H1 (cell line): Measurements from ENCODE around the gene CTNNA3. TPM values are rescaled to one million over a fixed set of nuclear protein-coding genes. Genes with fewer than 3 reads are reported as not detected.

ENCODE experiments used
- CTCF ChIA-PET: fragments of 300-600 bp; sonication (Branson Sonifier 250); formaldehyde crosslinking; loops from one replicate; lab custom pipeline; 2021; ENCODE audit not compliant: partially characterized antibody; lab: Charles Lee
- POLR2A ChIA-PET: fragments of 300-600 bp; sonication (Branson Sonifier 250); formaldehyde crosslinking; loops from one replicate; lab custom pipeline; 2021; ENCODE audit warnings: inconsistent platforms; ENCODE audit not compliant: partially characterized antibody; lab: Charles Lee
- DNase-seq, 2 experiments: peaks; one replicate each; pipeline versions ENCODE4 v3.0.0 to v3.0.0-alpha.2; 2010 to 2022; ENCODE audit warnings: low spot score in 2 of 2, low read depth in 1 of 2, mixed read lengths in 1 of 2
- FAIRE-seq: peaks from 2 replicates; lab custom pipeline; 2011; peaks lifted over from hg19 to GRCh38; lab: Jason Lieb, UNC
- H2AFZ ChIP-seq: 2 replicates; pipeline ENCODE4 v1.8.1; 2012; ENCODE audit warnings: low read length, inconsistent platforms
- H2AK5ac ChIP-seq: 2 replicates; pipeline ENCODE4 v1.6.1; 2013; ENCODE audit warnings: low read depth, low read length
- H2BK120ac ChIP-seq: replicated peaks from 2 replicates; pipeline ENCODE3; 2013; ENCODE audit warnings: low read depth, low read length, inconsistent platforms
- H2BK12ac ChIP-seq: 2 replicates; pipeline ENCODE4 v1.6.1; 2013; ENCODE audit warnings: low read depth, low read length
- H2BK15ac ChIP-seq: 2 replicates; pipeline ENCODE4 v1.6.1; 2013; ENCODE audit warnings: low read length
- H2BK20ac ChIP-seq: 2 replicates; pipeline ENCODE4 v1.6.1; 2013; ENCODE audit warnings: low read length
- H2BK5ac ChIP-seq: 2 replicates; pipeline ENCODE4 v1.6.1; 2013; ENCODE audit warnings: low read depth, low read length
- H3K14ac ChIP-seq: 2 replicates; pipeline ENCODE4 v1.6.1; 2013; ENCODE audit warnings: inconsistent platforms; ENCODE audit not compliant: insufficient read length
- H3K18ac ChIP-seq: 2 replicates; pipeline ENCODE4 v1.6.1; 2013; ENCODE audit warnings: low read length; ENCODE audit errors: extremely low read depth
- H3K23ac ChIP-seq: 2 replicates; pipeline ENCODE4 v1.6.1; 2013; ENCODE audit warnings: inconsistent platforms; ENCODE audit not compliant: insufficient read length
- H3K23me2 ChIP-seq: 2 replicates; pipeline ENCODE4 v1.6.1; 2013; ENCODE audit warnings: low read depth, low read length
- H3K27ac ChIP-seq: 2 replicates; pipeline ENCODE4 v1.6.1; 2011; ENCODE audit warnings: low read depth, low read length, inconsistent platforms
- H3K27me3 ChIP-seq, 4 experiments: replicated peaks in 1 of 4; 1 replicate in 1 of 4; 2 replicates in 3 of 4; pipeline versions ENCODE4 v1.6.1 to v1.8.1; 2011 to 2013; ENCODE audit warnings: low read length in 3 of 4, mild to moderate bottlenecking in 3 of 4, inconsistent platforms in 2 of 4, mixed read lengths in 2 of 4, moderate library complexity in 1 of 4; ENCODE audit not compliant: control insufficient read depth in 3 of 4, insufficient read depth in 3 of 4; ENCODE audit errors: extremely low read depth in 1 of 4
- H3K36me3 ChIP-seq, 4 experiments: 2 replicates each; pipeline versions ENCODE4 v1.6.1 to v1.8.1; 2011 to 2013; ENCODE audit warnings: mild to moderate bottlenecking in 4 of 4, low read length in 3 of 4, moderate library complexity in 2 of 4, control low read depth in 1 of 4, inconsistent platforms in 1 of 4; ENCODE audit not compliant: insufficient read depth in 4 of 4, control insufficient read depth in 2 of 4
- H3K4ac ChIP-seq: replicated peaks from 2 replicates; pipeline ENCODE3; 2013; ENCODE audit warnings: low read length, low read depth, mixed read lengths, inconsistent platforms; ENCODE audit not compliant: insufficient read length
- H3K4me1 ChIP-seq, 4 experiments: replicated peaks in 1 of 4; 1 replicate in 1 of 4; 2 replicates in 3 of 4; pipeline versions ENCODE4 v1.6.1 to v1.8.1; 2011 to 2013; ENCODE audit warnings: low read length in 3 of 4, inconsistent platforms in 2 of 4, mixed read lengths in 1 of 4; ENCODE audit not compliant: insufficient read depth in 4 of 4, control insufficient read depth in 3 of 4
- H3K4me2 ChIP-seq, 2 experiments: 2 replicates each; pipeline versions ENCODE4 v1.6.1 to v1.8.1; 2011 to 2013; ENCODE audit warnings: low read depth in 2 of 2, low read length in 2 of 2, control low read depth in 1 of 2, inconsistent platforms in 1 of 2, mild to moderate bottlenecking in 1 of 2; ENCODE audit not compliant: insufficient read depth in 1 of 2
- H3K4me3 ChIP-seq, 4 experiments: fragments of 200-600, 300-600 bp in 1 of 4; sonication (generic), shearing (Covaris generic), sonication (Bioruptor Twin) in 1 of 4; 2 replicates each; pipeline versions ENCODE4 v1.5.1 to v1.8.1; 2011 to 2016; ENCODE audit warnings: low read length in 4 of 4, low read depth in 3 of 4, control low read depth in 2 of 4, inconsistent platforms in 2 of 4, mild to moderate bottlenecking in 2 of 4, mixed read lengths in 1 of 4, moderate library complexity in 1 of 4; ENCODE audit not compliant: insufficient read depth in 2 of 4; ENCODE audit errors: extremely low read depth in 1 of 4
- H3K56ac ChIP-seq: replicated peaks from 2 replicates; pipeline ENCODE3; 2013; ENCODE audit warnings: low read depth, mild to moderate bottlenecking, mixed read lengths, low read length, inconsistent platforms; ENCODE audit not compliant: insufficient read length
- H3K79me1 ChIP-seq: 2 replicates; pipeline ENCODE4 v1.6.1; 2013; ENCODE audit warnings: low read depth, low read length, control low read depth
- H3K79me2 ChIP-seq, 2 experiments: 2 replicates each; pipeline versions ENCODE4 v1.6.1 to v1.8.1; 2012 to 2013; ENCODE audit warnings: low read length in 2 of 2, mild to moderate bottlenecking in 2 of 2, inconsistent platforms in 1 of 2; ENCODE audit not compliant: insufficient read depth in 2 of 2, control insufficient read depth in 1 of 2
- H3K9ac ChIP-seq, 4 experiments: replicated peaks in 1 of 4; 1 replicate in 1 of 4; 2 replicates in 3 of 4; pipeline versions ENCODE4 v1.6.1 to v1.8.1; 2011 to 2013; ENCODE audit warnings: low read depth in 3 of 4, low read length in 3 of 4, control low read depth in 2 of 4, mild to moderate bottlenecking in 2 of 4, moderate library complexity in 2 of 4, inconsistent platforms in 1 of 4; ENCODE audit errors: extremely low read depth in 1 of 4
- H3K9me3 ChIP-seq, 2 experiments: 2 replicates each; pipeline versions ENCODE4 v1.6.1 to v1.8.1; 2012 to 2013; ENCODE audit warnings: mild to moderate bottlenecking in 2 of 2, moderate library complexity in 2 of 2, control low read depth in 1 of 2, inconsistent platforms in 1 of 2, low read depth in 1 of 2, low read length in 1 of 2, mixed read lengths in 1 of 2; ENCODE audit not compliant: insufficient read depth in 2 of 2
- H4K20me1 ChIP-seq, 2 experiments: replicated peaks in 1 of 2; 2 replicates each; pipeline versions ENCODE3 to v1.8.1; 2011 to 2013; ENCODE audit warnings: inconsistent platforms in 2 of 2, low read length in 2 of 2, mild to moderate bottlenecking in 1 of 2; ENCODE audit not compliant: insufficient read depth in 2 of 2, control insufficient read depth in 1 of 2
- H4K5ac ChIP-seq: 2 replicates; pipeline ENCODE4 v1.6.1; 2013; ENCODE audit warnings: low read length, low read depth, mixed read lengths, inconsistent platforms; ENCODE audit not compliant: insufficient read length
- H4K8ac ChIP-seq: 2 replicates; pipeline ENCODE4 v1.8.0; 2013; ENCODE audit warnings: mild to moderate bottlenecking, moderate library complexity, low read length, inconsistent platforms; ENCODE audit not compliant: insufficient read depth; ENCODE audit errors: extremely low read depth
- H4K91ac ChIP-seq: replicated peaks from 2 replicates; pipeline ENCODE3; 2013; ENCODE audit warnings: low read length, mixed read lengths, inconsistent platforms; ENCODE audit not compliant: insufficient read length
- ASH2L ChIP-seq: fragments of 200-600, 300-600 bp; sonication (generic); IDR thresholded peaks from one replicate; pipeline ENCODE4 v1.7.1; 2017; ENCODE audit warnings: low read length
- EP300 ChIP-seq, 2 experiments: IDR thresholded peaks; 1 replicate in 1 of 2; 2 replicates in 1 of 2; pipeline ENCODE4 v1.6.1; 2011 to 2012; ENCODE audit warnings: low read depth in 2 of 2, low read length in 2 of 2, mild to moderate bottlenecking in 2 of 2, borderline replicate concordance in 1 of 2, inconsistent platforms in 1 of 2, moderate library complexity in 1 of 2
- EZH2 ChIP-seq: fragments of 200-600 bp; sonication (generic); IDR thresholded peaks from 2 replicates; pipeline ENCODE4 v1.7.1; 2012; ENCODE audit warnings: low read depth, mild to moderate bottlenecking, moderate library complexity, low read length, inconsistent platforms; ENCODE audit not compliant: severe bottlenecking
- FOSL1 ChIP-seq: IDR thresholded peaks from 2 replicates; pipeline ENCODE4 v1.6.1; 2011; ENCODE audit warnings: mild to moderate bottlenecking, low read depth, low read length, moderate library complexity; ENCODE audit not compliant: insufficient read depth
- KDM1A ChIP-seq: fragments of 200-600, 300-600 bp; sonication (generic); IDR thresholded peaks from 2 replicates; pipeline ENCODE4 v1.7.1; 2016; ENCODE audit warnings: mild to moderate bottlenecking, low read length, borderline replicate concordance
- KDM4A ChIP-seq: IDR thresholded peaks from one replicate; pipeline ENCODE4 v1.7.1; 2012; ENCODE audit warnings: low read depth, mild to moderate bottlenecking, moderate library complexity, low read length, inconsistent platforms; ENCODE audit not compliant: severe bottlenecking
- KDM5A ChIP-seq: fragments of 200-600 bp; IDR thresholded peaks from 2 replicates; pipeline ENCODE4 v1.7.1; 2012; ENCODE audit warnings: mild to moderate bottlenecking, low read length, inconsistent platforms, mixed read lengths
- NANOG ChIP-seq: IDR thresholded peaks from 2 replicates; pipeline ENCODE4 v1.6.1; 2011; ENCODE audit warnings: low read length, low read depth, mild to moderate bottlenecking, inconsistent platforms; ENCODE audit not compliant: insufficient read depth, poor library complexity, severe bottlenecking
- POLR2AphosphoS5 ChIP-seq: IDR thresholded peaks from 2 replicates; pipeline ENCODE4 v1.6.1; 2011; ENCODE audit warnings: low read depth, low read length
- RAD21 ChIP-seq, 2 experiments: IDR thresholded peaks in 1 of 2; conservative IDR thresholded peaks in 1 of 2; 2 replicates each; pipeline ENCODE4 v1.6.1; 2011; ENCODE audit warnings: low read depth in 2 of 2, low read length in 2 of 2, improper control_type of control experiment in 1 of 2, inconsistent platforms in 1 of 2, mild to moderate bottlenecking in 1 of 2, moderate library complexity in 1 of 2
- SRF ChIP-seq: IDR thresholded peaks from 2 replicates; pipeline ENCODE4 v1.6.1; 2011; ENCODE audit warnings: mild to moderate bottlenecking, low read depth, low read length, moderate library complexity
- polyA plus RNA-seq, 7 experiments: library from polyadenylated mRNA; depleted of rRNA in 3 of 7; stranded (reverse) in 5 of 7; unstranded in 2 of 7; fragments of >200 nt in 5 of 7; fragments of 200-250 nt in 2 of 7; gene quantifications; 1 replicate in 5 of 7; 2 replicates in 1 of 7; 4 replicates in 1 of 7; pipeline versions ENCODE4 v1.2.1 to v1.2.3, GENCODE V29; 2011 to 2013; ENCODE audit warnings: missing spikeins in 2 of 7, mixed read lengths in 2 of 7
- total RNA-seq: library from RNA; stranded (reverse); fragmentation: NEBNext Ultra II Directional; extraction: Animal tissue kit (Norgen Biotek cat#: 25700); gene quantifications from 2 replicates; pipeline ENCODE4 v1.2.1, GENCODE V29; 2021
- TF ChIP-seq, protein P1 (sequence below), 3 experiments: IDR thresholded peaks; 1 replicate in 2 of 3; 2 replicates in 1 of 3; pipeline versions ENCODE4 v1.5.1 to v1.6.1; 2011; ENCODE audit warnings: low read length in 3 of 3, mild to moderate bottlenecking in 3 of 3, inconsistent platforms in 2 of 3, low read depth in 1 of 3, moderate library complexity in 1 of 3; ENCODE audit not compliant: insufficient read depth in 1 of 3; ENCODE audit errors: control extremely low read depth in 1 of 3

The CTNNA3 gene
- total and polyA plus RNA-seq, 2 of the 8 experiments (the other 6 are each of a cell fraction or from before 2014, with no cell fraction given) = 1.3 to 1.5 TPM

- no peak overlapping the region for H2BK20ac ChIP-seq
- no peaks in the 10 kb centered on the region for H3K9me3 ChIP-seq
- no peak overlapping the region for H3K56ac ChIP-seq
- ChIA-PET CTCF (interaction anchor here (1.3 kb wide), 1 partner anchor 300 kb away, joined by 3 read pairs; no protein-coding TSS in a partner anchor), POLR2A (no interaction called here)
- no peak for FAIRE-seq
- no peak overlapping the region for H3K4me3 ChIP-seq
- H4K20me1 ChIP-seq = no peaks in the 10 kb centered on the region
- H3K79me1 ChIP-seq = no peaks in the 10 kb centered on the region
- no peaks in the 10 kb centered on the region for H3K27me3 ChIP-seq
- no peak overlapping the region for H4K5ac ChIP-seq
- H3K27ac ChIP-seq = no peak overlapping the region
- H3K79me2 ChIP-seq = no peaks in the 10 kb centered on the region
- H2AK5ac ChIP-seq = no peak overlapping the region
- H3K9ac ChIP-seq = no peak overlapping the region
- H3K18ac ChIP-seq = no peak overlapping the region
- no peak overlapping the region for H2AFZ ChIP-seq
- H2BK15ac ChIP-seq = no peak overlapping the region
- H3K36me3 ChIP-seq = no peaks in the 10 kb centered on the region
- H4K91ac ChIP-seq = no peak overlapping the region
- H3K23me2 ChIP-seq = no peaks in the 10 kb centered on the region
- H3K4ac ChIP-seq = no peak overlapping the region
- no peak overlapping the region for H3K14ac ChIP-seq
- no peak overlapping the region for H4K8ac ChIP-seq
- no peak overlapping the region for H2BK120ac ChIP-seq
- H2BK12ac ChIP-seq = no peak overlapping the region
- H3K4me1 ChIP-seq = peaks cover 0 to 4% (median 0%) of the 10 kb centered on the region in 4 experiments; a peak in 1 of 7 replicates
- H3K4me2 ChIP-seq = no peak overlapping the region
- no peak for DNase-seq
- no peak overlapping the region for H3K23ac ChIP-seq
- no peak overlapping the region for H2BK5ac ChIP-seq
- TF ChIP-seq KDM1A (no peak), ASH2L (no peak), FOSL1 (no peak), KDM4A (no peak), RAD21 (IDR thresholded peaks at IDR 0.05 in 1 of 2, conservative IDR thresholded peaks at IDR 0.05 in 1 of 2; ENCODE audit: low read depth in 2 of 2, low read length in 2 of 2) (no peak), EZH2 (no peak), NANOG (no peak), KDM5A (no peak), POLR2AphosphoS5 (no peak), SRF (no peak), EP300 (IDR thresholded peaks at IDR 0.05; ENCODE audit: borderline replicate concordance in 1 of 2, low read depth in 2 of 2, low read length in 2 of 2) (no peak)
- TF ChIP-seq, protein P1, sequence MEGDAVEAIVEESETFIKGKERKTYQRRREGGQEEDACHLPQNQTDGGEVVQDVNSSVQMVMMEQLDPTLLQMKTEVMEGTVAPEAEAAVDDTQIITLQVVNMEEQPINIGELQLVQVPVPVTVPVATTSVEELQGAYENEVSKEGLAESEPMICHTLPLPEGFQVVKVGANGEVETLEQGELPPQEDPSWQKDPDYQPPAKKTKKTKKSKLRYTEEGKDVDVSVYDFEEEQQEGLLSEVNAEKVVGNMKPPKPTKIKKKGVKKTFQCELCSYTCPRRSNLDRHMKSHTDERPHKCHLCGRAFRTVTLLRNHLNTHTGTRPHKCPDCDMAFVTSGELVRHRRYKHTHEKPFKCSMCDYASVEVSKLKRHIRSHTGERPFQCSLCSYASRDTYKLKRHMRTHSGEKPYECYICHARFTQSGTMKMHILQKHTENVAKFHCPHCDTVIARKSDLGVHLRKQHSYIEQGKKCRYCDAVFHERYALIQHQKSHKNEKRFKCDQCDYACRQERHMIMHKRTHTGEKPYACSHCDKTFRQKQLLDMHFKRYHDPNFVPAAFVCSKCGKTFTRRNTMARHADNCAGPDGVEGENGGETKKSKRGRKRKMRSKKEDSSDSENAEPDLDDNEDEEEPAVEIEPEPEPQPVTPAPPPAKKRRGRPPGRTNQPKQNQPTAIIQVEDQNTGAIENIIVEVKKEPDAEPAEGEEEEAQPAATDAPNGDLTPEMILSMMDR (IDR thresholded peaks at IDR 0.05; ENCODE audit: control extremely low read depth in 1 of 3, insufficient read depth in 1 of 3, low read depth in 1 of 3, low read length in 3 of 3) = no peak
Observed at GRCh38 chr10:66886848-66887247, 809.1 kb downstream of the CTNNA3 start.
